HepG2 (cell line): ENCODE measurements around the gene NCKAP1. TPM values are rescaled to one million over a fixed set of nuclear protein-coding genes. Genes with fewer than 3 reads are reported as not detected.

Source experiments
- CBX5 ChIP-seq: sonication (generic); formaldehyde crosslinking; IDR thresholded peaks from 2 replicates; pipeline ENCODE4 v1.4.0; 2020; ENCODE audit warnings: missing genetic modification reagents, borderline replicate concordance
- KDM2A ChIP-seq: sonication (generic); formaldehyde crosslinking; IDR thresholded peaks from 2 replicates; pipeline ENCODE4 v1.4.0; 2020; ENCODE audit warnings: low read depth, missing genetic modification reagents, borderline replicate concordance
- RBAK ChIP-seq: sonication (generic); formaldehyde crosslinking; IDR thresholded peaks from 2 replicates; pipeline ENCODE4 v1.5.1; 2020; ENCODE audit warnings: mild to moderate bottlenecking, missing genetic modification reagents
- SP1 ChIP-seq, 2 experiments: fragments of 450-650 bp in 1 of 2; sonication (generic) in 1 of 2; formaldehyde crosslinking in 1 of 2; IDR thresholded peaks; 2 replicates each; pipeline versions ENCODE4 v1.4.0 to v1.6.1; 2016 to 2020; ENCODE audit warnings: missing genetic modification reagents in 1 of 2
- TAF15 ChIP-seq: fragments of 200-400 bp; formaldehyde crosslinking; IDR thresholded peaks from one replicate; pipeline ENCODE4 v1.6.1; 2018; ENCODE audit warnings: mild to moderate bottlenecking, low read depth, low read length; ENCODE audit not compliant: poor library complexity, severe bottlenecking
- XRCC5 ChIP-seq: fragments of 200-400 bp; formaldehyde crosslinking; optimal IDR thresholded peaks from 2 replicates; pipeline ENCODE3; 2017; ENCODE audit warnings: mild to moderate bottlenecking, low read length
- ZBTB46 ChIP-seq: sonication (generic); formaldehyde crosslinking; IDR thresholded peaks from 2 replicates; pipeline ENCODE4 v1.4.0; 2020; ENCODE audit warnings: mild to moderate bottlenecking, missing genetic modification reagents, borderline replicate concordance
- ZNF318 ChIP-seq: sonication (generic); formaldehyde crosslinking; IDR thresholded peaks from 2 replicates; pipeline ENCODE4 v1.4.0; 2020; ENCODE audit warnings: mild to moderate bottlenecking, missing genetic modification reagents
- ZNF615 ChIP-seq: sonication (generic); formaldehyde crosslinking; IDR thresholded peaks from 2 replicates; pipeline ENCODE4 v1.5.0; 2020; ENCODE audit warnings: mild to moderate bottlenecking, missing genetic modification reagents, borderline replicate concordance
- ZNF678 ChIP-seq: sonication (generic); formaldehyde crosslinking; IDR thresholded peaks from 2 replicates; pipeline ENCODE4 v1.4.0; 2020; ENCODE audit warnings: mild to moderate bottlenecking, missing genetic modification reagents
- polyA plus RNA-seq, 8 experiments: library from polyadenylated mRNA; depleted of rRNA in 3 of 8; stranded (reverse) in 7 of 8; unstranded in 1 of 8; fragments of >200 nt; fragmentation: Illumina TruSeq in 4 of 8; extraction: Trizol in 4 of 8; gene quantifications; 2 replicates each; pipeline versions ENCODE4 v1.2.1 to v1.2.3, GENCODE V29; 2011 to 2016; ENCODE audit warnings: low read depth in 4 of 8, missing spikeins in 1 of 8, mixed read lengths in 1 of 8; ENCODE audit not compliant: insufficient read depth in 1 of 8
- total RNA-seq, 5 experiments: library from RNA; depleted of rRNA; stranded (reverse); fragments of >200 nt; fragmentation: Illumina TruSeq; extraction: Trizol; gene quantifications; 2 replicates each; pipeline ENCODE4 v1.2.3, GENCODE V29; 2016; ENCODE audit warnings: low read depth in 1 of 5
- TF ChIP-seq, protein P1 (sequence below): sonication (generic); formaldehyde crosslinking; IDR thresholded peaks from 2 replicates; pipeline ENCODE4 v1.9.0; 2021; ENCODE audit warnings: missing genetic modification reagents, borderline replicate concordance
- TF ChIP-seq, protein P2 (sequence below), 2 experiments: sonication (generic) in 1 of 2; formaldehyde crosslinking in 1 of 2; IDR thresholded peaks; 2 replicates each; pipeline versions ENCODE4 v1.5.1 to v1.6.1; 2011 to 2020; ENCODE audit warnings: borderline replicate concordance in 1 of 2, low read depth in 1 of 2, low read length in 1 of 2, mild to moderate bottlenecking in 1 of 2, missing genetic modification reagents in 1 of 2, moderate library complexity in 1 of 2

Gene NCKAP1
- total and polyA plus RNA-seq, 2 of the 13 experiments (the other 11 are each of a cell fraction or from before 2014, with no cell fraction given): 72.1 to 96.3 TPM

GRCh38 chr2:183037553-183038340 lies 510 bp downstream of the NCKAP1 start (continued):
- TF ChIP-seq, protein P1, sequence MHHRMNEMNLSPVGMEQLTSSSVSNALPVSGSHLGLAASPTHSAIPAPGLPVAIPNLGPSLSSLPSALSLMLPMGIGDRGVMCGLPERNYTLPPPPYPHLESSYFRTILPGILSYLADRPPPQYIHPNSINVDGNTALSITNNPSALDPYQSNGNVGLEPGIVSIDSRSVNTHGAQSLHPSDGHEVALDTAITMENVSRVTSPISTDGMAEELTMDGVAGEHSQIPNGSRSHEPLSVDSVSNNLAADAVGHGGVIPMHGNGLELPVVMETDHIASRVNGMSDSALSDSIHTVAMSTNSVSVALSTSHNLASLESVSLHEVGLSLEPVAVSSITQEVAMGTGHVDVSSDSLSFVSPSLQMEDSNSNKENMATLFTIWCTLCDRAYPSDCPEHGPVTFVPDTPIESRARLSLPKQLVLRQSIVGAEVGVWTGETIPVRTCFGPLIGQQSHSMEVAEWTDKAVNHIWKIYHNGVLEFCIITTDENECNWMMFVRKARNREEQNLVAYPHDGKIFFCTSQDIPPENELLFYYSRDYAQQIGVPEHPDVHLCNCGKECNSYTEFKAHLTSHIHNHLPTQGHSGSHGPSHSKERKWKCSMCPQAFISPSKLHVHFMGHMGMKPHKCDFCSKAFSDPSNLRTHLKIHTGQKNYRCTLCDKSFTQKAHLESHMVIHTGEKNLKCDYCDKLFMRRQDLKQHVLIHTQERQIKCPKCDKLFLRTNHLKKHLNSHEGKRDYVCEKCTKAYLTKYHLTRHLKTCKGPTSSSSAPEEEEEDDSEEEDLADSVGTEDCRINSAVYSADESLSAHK (CRISPR knock-in tag): no peak
- TF ChIP-seq SP1 (IDR thresholded peaks at IDR 0.05) (no peak), SP1 (CRISPR knock-in tag; IDR thresholded peaks at IDR 0.05) (no peak), ZNF318 (CRISPR knock-in tag) (no peak), ZBTB46 (CRISPR knock-in tag) (no peak; the same call in 1 of the 2 replicates), ZNF678 (CRISPR knock-in tag) (no peak), ZNF615 (CRISPR knock-in tag) (no peak), TAF15 (no peak), KDM2A (CRISPR knock-in tag) (peak; percentile 49), XRCC5 (no peak), RBAK (CRISPR knock-in tag) (no peak), CBX5 (CRISPR knock-in tag) (no peak)
- TF ChIP-seq, protein P2, sequence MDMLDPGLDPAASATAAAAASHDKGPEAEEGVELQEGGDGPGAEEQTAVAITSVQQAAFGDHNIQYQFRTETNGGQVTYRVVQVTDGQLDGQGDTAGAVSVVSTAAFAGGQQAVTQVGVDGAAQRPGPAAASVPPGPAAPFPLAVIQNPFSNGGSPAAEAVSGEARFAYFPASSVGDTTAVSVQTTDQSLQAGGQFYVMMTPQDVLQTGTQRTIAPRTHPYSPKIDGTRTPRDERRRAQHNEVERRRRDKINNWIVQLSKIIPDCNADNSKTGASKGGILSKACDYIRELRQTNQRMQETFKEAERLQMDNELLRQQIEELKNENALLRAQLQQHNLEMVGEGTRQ (IDR thresholded peaks at IDR 0.05; ENCODE audit: low read depth, low read length): no peak
- TF ChIP-seq, protein P2 (CRISPR knock-in tag; IDR thresholded peaks at IDR 0.05; ENCODE audit: borderline replicate concordance): no peak
